Natural killer cell (primary cell): ENCODE data around the gene PLXNC1. TPM values are rescaled to one million over a fixed set of nuclear protein-coding genes. Genes with fewer than 3 reads are reported as not detected.

ENCODE experiments used
- ATAC-seq, 3 donors: fragments of 150-1000 bp in 2 of 3; fragments of 200-7000 bp in 1 of 3; cut with Tn5 transposase; 1 replicate in 1 of 3; 2 replicates in 2 of 3; pipeline ENCODE4 v1.10.0; 2021; ENCODE audit warnings: mild to moderate bottlenecking in 2 of 3, moderate library complexity in 2 of 3
- DNase-seq, 2 donors: peaks; one replicate each; pipeline versions ENCODE4 v3.0.0 to v3.0.0-alpha.2; 2013 to 2021; ENCODE audit warnings: mixed read lengths in 1 of 2
- H3K27ac ChIP-seq: one replicate; pipeline ENCODE4 v1.5.1; 2013; ENCODE audit warnings: mild to moderate bottlenecking, low read length
- H3K27me3 ChIP-seq: one replicate; pipeline ENCODE4 v1.6.1; 2013; ENCODE audit warnings: low read length; ENCODE audit not compliant: control insufficient read depth, insufficient read depth
- H3K36me3 ChIP-seq: one replicate; pipeline ENCODE4 v1.6.1; 2013; ENCODE audit warnings: low read length; ENCODE audit not compliant: control insufficient read depth, insufficient read depth
- H3K4me1 ChIP-seq: one replicate; pipeline ENCODE4 v1.6.1; 2013; ENCODE audit warnings: low read length; ENCODE audit not compliant: control insufficient read depth, insufficient read depth
- H3K4me3 ChIP-seq: one replicate; pipeline ENCODE4 v1.5.1; 2013; ENCODE audit warnings: low read length
- H3K9me3 ChIP-seq: one replicate; pipeline ENCODE4 v1.6.1; 2013; ENCODE audit warnings: low read length; ENCODE audit not compliant: control insufficient read depth, insufficient read depth
- H3K27ac Mint-ChIP-seq, 2 donors: one replicate each; pipeline ENCODE4 v1.8.0; 2022; ENCODE audit warnings: mild to moderate bottlenecking in 2 of 2, mixed read lengths in 2 of 2, moderate library complexity in 1 of 2
- H3K27me3 Mint-ChIP-seq, 2 donors: one replicate each; pipeline ENCODE4 v1.8.0; 2022; ENCODE audit warnings: low read depth in 2 of 2, mixed read lengths in 2 of 2
- H3K36me3 Mint-ChIP-seq: one replicate; pipeline ENCODE4 v1.8.0; 2022; ENCODE audit warnings: mixed read lengths
- H3K4me1 Mint-ChIP-seq, 2 donors: one replicate each; pipeline ENCODE4 v1.8.0; 2022; ENCODE audit warnings: mixed read lengths in 2 of 2
- H3K4me3 Mint-ChIP-seq: one replicate; pipeline ENCODE4 v1.8.0; 2022; ENCODE audit warnings: mild to moderate bottlenecking, moderate library complexity, mixed read lengths
- H3K9me3 Mint-ChIP-seq, 2 donors: one replicate each; pipeline ENCODE4 v1.8.0; 2022; ENCODE audit warnings: mixed read lengths in 2 of 2
- WGBS: methylation state at CpG from one replicate; pipeline ENCODE4 v1.1.7; 2013; ENCODE audit warnings: missing lambda C conversion rate; ENCODE audit not compliant: insufficient coverage; 5-methylcytosine and 5-hydroxymethylcytosine counted together
- intact Hi-C: fragments of 100-400 bp; cut with micrococcal nuclease; formaldehyde crosslinking; loops from one replicate; pipeline ENCODE4 v1.14.2; 2022
- total RNA-seq, 4 donors: library from RNA; stranded (reverse); fragments of 120-200 nt in 1 of 4; gene quantifications; one replicate each; pipeline versions ENCODE4 v1.2.3 to v1.2.4, GENCODE V29; 2013 to 2022
- TF ChIP-seq, protein P1 (sequence below): fragments of 200-600 bp; IDR thresholded peaks from one replicate; pipeline ENCODE4 v1.8.0; 2022; ENCODE audit warnings: antibody characterized with exemption

Gene PLXNC1
- total RNA-seq, 3 donors from 2014 or later (not counting 1 experiment from before 2014, with no cell fraction given), result 22.0 to 30.7 (median 26.5) TPM

DNA sequence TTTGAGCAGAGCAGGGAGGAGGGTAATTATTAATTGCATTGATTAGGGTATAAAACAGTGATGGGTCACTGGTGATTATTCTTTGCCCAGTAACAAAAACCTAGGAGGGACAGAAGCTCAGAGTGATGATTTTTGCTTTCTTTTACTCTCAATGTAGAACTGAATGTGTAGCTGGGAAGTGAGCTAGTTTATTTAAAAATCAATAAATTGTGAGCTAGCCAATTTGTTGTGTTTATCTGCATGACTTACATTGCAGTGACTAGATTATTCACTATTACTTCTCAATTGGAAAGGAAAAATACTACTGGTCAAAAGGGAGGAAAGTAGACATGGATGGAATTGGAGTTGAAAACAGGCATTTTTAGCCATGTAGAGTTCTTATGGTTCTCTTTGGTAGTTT, 107.1 kb downstream of the PLXNC1 start:
- H3K9me3 ChIP-seq, result no peaks in the 10 kb centered on the region
- Mint-ChIP-seq H3K36me3 (peaks cover 28% of the 10 kb centered on the region), H3K9me3 (no peaks in the 10 kb centered on the region), H3K27ac (no peak overlapping the region), H3K4me1 (no peaks in the 10 kb centered on the region), H3K4me3 (no peak overlapping the region), H3K27me3 (no peaks in the 10 kb centered on the region)
- DNase-seq, result no peak
- peaks cover 25% of the 10 kb centered on the region for H3K36me3 ChIP-seq
- intact Hi-C loops, result no loop called here
- TF ChIP-seq, protein P1, sequence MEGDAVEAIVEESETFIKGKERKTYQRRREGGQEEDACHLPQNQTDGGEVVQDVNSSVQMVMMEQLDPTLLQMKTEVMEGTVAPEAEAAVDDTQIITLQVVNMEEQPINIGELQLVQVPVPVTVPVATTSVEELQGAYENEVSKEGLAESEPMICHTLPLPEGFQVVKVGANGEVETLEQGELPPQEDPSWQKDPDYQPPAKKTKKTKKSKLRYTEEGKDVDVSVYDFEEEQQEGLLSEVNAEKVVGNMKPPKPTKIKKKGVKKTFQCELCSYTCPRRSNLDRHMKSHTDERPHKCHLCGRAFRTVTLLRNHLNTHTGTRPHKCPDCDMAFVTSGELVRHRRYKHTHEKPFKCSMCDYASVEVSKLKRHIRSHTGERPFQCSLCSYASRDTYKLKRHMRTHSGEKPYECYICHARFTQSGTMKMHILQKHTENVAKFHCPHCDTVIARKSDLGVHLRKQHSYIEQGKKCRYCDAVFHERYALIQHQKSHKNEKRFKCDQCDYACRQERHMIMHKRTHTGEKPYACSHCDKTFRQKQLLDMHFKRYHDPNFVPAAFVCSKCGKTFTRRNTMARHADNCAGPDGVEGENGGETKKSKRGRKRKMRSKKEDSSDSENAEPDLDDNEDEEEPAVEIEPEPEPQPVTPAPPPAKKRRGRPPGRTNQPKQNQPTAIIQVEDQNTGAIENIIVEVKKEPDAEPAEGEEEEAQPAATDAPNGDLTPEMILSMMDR, result no peak
- no peaks in the 10 kb centered on the region for H3K27me3 ChIP-seq
- H3K4me3 ChIP-seq, result no peak overlapping the region
- H3K27ac ChIP-seq, result no peak overlapping the region
- H3K4me1 ChIP-seq, result no peaks in the 10 kb centered on the region
- ATAC-seq, result no peak

DNA sequence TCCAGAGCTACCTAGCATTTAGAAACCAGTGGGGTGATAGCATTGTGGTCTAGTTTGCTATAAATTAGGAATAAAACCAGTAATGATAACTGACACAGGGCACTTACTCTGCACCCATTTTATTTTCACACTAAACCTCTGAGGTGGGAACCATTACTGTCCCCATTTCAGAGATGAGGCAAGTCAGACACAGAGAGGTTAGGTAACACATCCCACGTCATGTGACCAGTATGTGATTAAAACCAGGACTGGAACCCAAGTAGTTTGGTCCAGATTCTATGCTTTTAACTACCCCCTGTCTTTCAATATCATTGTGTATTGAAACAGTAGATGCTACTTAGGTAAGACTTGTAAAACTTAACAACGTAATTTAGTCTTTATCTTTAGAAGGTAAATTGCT, 110.2 kb downstream of the PLXNC1 start:
- no peaks in the 10 kb centered on the region for H3K9me3 ChIP-seq
- H3K4me1 ChIP-seq, result peaks cover 19% of the 10 kb centered on the region
- H3K27ac ChIP-seq, result no peak overlapping the region
- intact Hi-C loops, result no loop called here
- TF ChIP-seq, protein P1, result no peak
- no peaks in the 10 kb centered on the region for H3K9me3 Mint-ChIP-seq
- H3K4me3 Mint-ChIP-seq, result no peak overlapping the region
- no peak for DNase-seq
- ATAC-seq, result no peak
- H3K36me3 Mint-ChIP-seq, result peaks cover 28% of the 10 kb centered on the region
- H3K4me3 ChIP-seq, result no peak overlapping the region
- H3K36me3 ChIP-seq, result peaks cover 27% of the 10 kb centered on the region
- H3K27me3 Mint-ChIP-seq, result no peaks in the 10 kb centered on the region
- no peaks in the 10 kb centered on the region for H3K27me3 ChIP-seq
- H3K27ac Mint-ChIP-seq, result no peak overlapping the region
- WGBS, result 100% methylated on average over 1 of the region's 2 CpGs
- H3K4me1 Mint-ChIP-seq, result peaks cover 17 to 19% of the 10 kb centered on the region in 2 donors

DNA sequence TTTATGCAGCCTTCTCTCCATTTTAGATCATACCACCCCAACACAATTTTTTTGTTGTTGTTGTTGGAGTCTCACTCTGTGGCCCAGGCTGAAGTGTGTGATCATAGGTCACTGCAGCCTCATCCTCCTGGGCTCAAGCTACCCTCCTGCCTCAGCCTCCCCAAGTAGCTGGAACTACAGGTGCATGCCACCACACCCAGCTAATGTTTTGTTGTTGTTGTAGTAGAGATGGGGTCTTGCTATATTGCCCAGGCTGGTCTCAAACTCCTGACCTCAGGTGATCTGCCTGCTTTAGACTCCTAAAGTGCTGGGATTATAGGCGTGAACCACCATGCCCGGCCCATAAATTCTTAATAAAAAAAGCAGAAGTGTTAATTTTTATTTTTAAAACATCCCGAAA, 111.6 kb downstream of the PLXNC1 start:
- no peak overlapping the region for H3K4me3 ChIP-seq
- Mint-ChIP-seq H3K27ac (no peak overlapping the region), H3K27me3 (no peaks in the 10 kb centered on the region), H3K4me1 (peaks cover 20 to 27% of the 10 kb centered on the region in 2 donors), H3K4me3 (no peak overlapping the region), H3K36me3 (peaks cover 19% of the 10 kb centered on the region), H3K9me3 (no peaks in the 10 kb centered on the region)
- no peak for ATAC-seq
- no peak for DNase-seq
- H3K9me3 ChIP-seq, result no peaks in the 10 kb centered on the region
- H3K36me3 ChIP-seq, result peaks cover 24% of the 10 kb centered on the region
- intact Hi-C loops, result loop anchor here (5.0 to 10.0 kb wide), 3 partner anchors 55 to 417 kb away; no protein-coding TSS in a partner anchor
- TF ChIP-seq, protein P1, result no peak
- 100% methylated on average over 1 of the region's 3 CpGs for WGBS
- no peak overlapping the region for H3K27ac ChIP-seq
- H3K27me3 ChIP-seq, result no peaks in the 10 kb centered on the region
- peaks cover 27% of the 10 kb centered on the region for H3K4me1 ChIP-seq

DNA sequence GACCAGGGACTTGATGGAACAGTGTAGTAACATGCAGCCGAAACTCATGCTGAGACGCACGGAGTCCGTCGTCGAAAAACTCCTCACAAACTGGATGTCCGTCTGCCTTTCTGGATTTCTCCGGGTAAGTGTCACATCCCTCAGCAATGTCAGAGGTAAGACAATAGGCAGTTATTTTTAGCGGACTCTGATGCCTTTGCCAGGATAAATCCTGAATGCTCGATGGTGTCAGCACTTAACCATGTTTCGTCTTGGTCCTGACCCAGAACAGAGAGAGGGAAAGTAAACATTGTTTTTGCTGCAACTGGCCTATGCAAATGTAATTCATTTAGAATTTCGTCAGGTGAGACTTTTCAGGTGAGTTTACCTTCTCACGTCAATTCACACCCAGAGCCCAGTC, 112.3 kb downstream of the PLXNC1 start:
- TF ChIP-seq, protein P1, result no peak
- DNase-seq (no peak), ATAC-seq (no peak)
- H3K27ac ChIP-seq, result no peak overlapping the region
- Mint-ChIP-seq H3K27ac (peak overlapping the region in 1 of 2 donors; percentile 97), H3K9me3 (no peaks in the 10 kb centered on the region), H3K27me3 (no peaks in the 10 kb centered on the region), H3K4me3 (no peak overlapping the region), H3K36me3 (peaks cover 18% of the 10 kb centered on the region), H3K4me1 (peaks cover 25 to 30% of the 10 kb centered on the region in 2 donors)
- H3K27me3 ChIP-seq, result no peaks in the 10 kb centered on the region
- H3K4me3 ChIP-seq, result no peak overlapping the region
- H3K36me3 ChIP-seq, result peaks cover 21% of the 10 kb centered on the region
- WGBS, result 97% methylated on average over 13 of the region's 13 CpGs
- intact Hi-C loops, result loop anchor here (5.0 to 10.0 kb wide), 3 partner anchors 56 to 417 kb away; no protein-coding TSS in a partner anchor
- peaks cover 27% of the 10 kb centered on the region for H3K4me1 ChIP-seq
- no peaks in the 10 kb centered on the region for H3K9me3 ChIP-seq
